Measurements from ENCODE around the gene COL8A2.

DNA sequence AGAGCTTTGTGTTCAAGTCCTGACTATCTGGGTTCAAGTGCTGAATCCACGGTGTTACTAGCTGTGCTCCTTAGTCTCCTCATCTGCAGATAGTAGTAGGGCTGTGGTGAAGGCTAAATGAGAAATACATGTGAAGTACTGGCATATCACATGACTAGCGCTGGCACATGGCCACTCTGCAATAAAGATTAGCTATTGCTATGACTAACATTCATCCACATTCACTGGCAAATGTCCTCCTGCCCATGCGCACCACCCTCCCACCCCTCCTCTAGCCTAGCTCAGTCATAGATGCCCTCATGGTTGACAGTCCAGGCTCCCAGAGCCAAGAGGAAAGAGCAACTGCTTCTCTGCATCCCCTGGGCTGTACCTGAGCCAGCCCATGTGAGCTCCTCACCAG is 8.5 kb upstream of the COL8A2 start:
- TF ChIP-seq EZH2 (IDR thresholded peaks at IDR 0.05; ENCODE audit: insufficient read depth, poor library complexity, severe bottlenecking): no peak
- TF ChIP-seq EZH2phosphoT487 (IDR thresholded peaks at IDR 0.05; ENCODE audit: insufficient read depth, low read depth): no peak
